NCI-H2227 (cell line): ENCODE measurements around the gene FOXO1.

Experiments used
- DNase-seq: peaks from one replicate; lab custom pipeline; 2025; ENCODE audit not compliant: unreplicated experiment; lab: John Stamatoyannopoulos, UW

FOXO1 gene

DNA sequence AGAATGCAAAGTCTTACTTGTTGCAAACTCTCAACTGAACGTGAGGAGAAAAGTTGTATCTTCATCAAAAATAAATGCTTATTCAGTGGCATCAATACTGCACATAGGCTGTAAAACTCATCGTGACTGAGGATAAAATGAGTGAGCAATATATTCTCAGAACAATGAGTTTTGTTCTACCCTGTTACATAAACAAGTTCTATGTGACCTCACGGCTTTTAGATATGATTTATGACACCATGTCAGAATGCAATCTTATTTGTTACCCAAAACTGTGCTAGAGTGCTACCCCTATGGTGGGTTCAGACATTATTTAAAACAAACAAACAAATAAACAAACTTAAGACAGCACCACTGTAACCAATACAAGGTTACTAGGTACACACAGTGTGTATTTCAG, 55.4 kb downstream of the FOXO1 start:
- DNase-seq = no peak

DNA sequence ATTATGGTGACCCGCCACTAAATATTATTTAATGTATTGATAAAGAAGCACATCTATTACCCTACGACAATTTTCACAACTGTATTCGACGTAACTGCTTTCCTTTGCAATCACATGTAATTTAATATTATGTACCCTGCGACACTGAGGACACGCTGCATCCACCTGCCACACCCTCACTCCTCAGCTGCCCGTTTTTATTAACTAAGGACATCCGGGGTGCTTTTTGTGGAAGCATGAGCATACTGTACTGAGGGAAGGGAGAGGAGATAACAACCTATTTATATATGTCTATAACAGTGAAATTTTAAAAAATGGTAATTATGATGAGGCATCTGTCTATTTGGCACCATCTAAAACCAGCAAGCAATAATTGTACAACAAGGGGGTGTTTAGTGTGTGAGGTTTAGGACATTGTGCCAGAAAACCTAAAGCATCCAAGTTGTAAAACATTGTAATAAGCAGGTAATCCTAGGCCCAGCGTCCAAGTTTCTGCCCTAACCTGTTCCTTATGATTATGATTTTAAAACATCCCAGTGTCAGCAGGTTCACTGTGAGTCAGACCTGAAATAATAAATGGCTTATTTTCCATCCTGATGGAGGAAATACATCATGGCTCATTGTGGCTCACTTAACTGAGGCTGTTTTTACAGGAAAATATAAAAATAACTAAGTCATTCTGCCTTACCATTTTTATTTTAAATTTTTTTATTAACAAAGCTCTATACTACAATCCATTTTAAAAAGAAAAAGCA, 56.3 kb downstream of the FOXO1 start:
- DNase-seq = no peak

DNA sequence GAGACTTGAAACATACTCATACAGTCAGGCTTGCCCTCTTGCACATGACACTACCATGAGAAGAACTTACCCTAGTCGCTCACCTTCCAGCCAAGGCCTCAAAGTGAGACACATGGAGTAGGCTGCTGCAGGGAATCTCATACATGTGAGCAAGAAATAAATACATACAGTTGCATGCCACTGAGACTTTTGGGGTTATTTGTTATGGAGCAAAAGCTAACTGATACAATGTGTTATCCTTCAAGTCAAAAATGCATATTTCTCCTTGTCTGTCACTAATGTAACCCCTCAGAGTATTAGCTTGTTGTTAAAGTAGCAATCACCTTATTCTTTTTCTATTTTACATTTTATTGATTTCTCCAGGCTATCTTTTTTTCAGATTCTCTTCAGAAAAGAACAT, 58.1 kb downstream of the FOXO1 start:
- DNase-seq = no peak

DNA sequence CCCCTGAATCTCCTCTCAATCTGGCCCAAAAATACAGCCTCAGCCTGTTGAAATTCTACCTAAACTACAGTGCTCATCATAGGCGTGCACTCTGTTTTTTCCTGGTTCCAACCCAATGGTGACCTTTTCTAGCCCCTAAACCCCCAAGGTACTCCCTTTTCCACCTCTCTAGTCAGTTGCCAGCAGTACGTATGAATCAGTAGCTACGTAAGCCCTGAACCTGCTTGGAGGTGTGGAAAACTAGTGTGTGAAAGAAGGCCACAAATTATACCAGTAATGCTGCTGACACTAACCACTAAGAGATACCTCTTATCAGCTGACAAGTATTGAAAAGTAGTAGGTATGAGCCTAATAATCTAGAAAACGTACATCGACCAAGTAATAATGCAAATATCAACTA, 60.9 kb downstream of the FOXO1 start:
- DNase-seq = no peak

DNA sequence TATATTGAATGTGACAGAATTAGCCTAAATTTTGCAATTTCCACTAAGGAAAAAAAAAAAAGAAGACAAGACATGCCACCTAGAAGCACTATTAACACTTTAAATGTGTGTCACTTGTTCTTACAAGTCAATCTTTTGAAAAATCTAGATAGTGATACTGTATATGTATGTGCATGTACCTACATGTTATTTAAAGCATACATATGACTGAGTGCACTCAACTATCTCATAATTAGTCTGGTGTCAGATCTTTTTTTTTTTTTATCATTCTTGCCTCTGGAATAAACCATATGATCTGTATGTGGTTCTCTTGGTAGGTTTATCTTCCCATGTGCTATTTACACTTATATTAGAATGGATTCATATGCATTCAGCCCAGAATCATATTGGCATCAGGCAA, 62.3 kb downstream of the FOXO1 start:
- DNase-seq = no peak

DNA sequence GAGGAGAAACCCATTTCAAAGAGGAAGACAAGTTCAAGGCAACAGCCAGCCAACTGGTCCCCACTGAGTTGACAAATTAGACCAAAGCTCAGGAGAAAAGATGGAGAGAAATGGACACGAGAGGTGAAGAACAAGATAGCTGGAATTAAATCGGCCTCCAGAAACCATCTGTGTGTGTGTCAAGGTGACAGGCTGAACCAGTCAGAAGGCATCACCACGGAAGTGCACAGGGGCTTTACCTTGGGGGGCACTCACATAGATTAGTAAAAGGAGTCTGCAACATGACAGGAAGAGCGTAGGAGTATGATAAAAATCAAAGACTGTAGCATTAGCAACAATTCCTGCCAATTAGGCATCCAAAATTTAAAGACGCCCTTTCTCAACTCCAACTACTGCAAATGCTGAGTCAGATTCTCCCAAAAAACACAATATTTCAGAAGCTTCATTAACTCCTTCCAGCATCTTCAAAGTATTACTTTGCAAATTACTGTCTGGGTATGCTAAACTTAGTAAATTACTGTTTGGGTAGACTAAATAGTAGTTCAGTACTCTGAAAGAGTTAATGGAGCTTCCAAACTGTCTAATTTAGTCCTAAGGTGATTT, 66.2 kb downstream of the FOXO1 start:
- no peak for DNase-seq

DNA sequence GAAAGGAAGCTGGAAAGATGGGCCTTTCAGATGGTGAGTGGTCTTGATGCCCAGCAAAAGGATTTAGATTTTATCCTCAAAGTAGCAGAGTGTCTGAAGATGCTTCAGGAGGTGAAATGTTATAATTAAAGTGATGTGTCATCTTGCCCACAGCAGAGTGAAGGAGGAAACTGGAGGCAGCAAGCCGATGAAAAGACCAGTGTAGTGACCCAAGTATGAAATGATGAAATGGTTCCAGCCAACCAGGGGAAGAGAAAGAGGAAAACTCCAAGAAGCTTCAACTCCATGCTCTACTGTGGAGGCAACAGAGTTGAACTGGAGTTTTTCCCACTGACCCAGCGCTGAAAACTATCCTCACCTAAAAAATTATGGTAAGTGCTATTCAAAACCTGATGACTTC, 66.7 kb downstream of the FOXO1 start:
- no peak for DNase-seq

DNA sequence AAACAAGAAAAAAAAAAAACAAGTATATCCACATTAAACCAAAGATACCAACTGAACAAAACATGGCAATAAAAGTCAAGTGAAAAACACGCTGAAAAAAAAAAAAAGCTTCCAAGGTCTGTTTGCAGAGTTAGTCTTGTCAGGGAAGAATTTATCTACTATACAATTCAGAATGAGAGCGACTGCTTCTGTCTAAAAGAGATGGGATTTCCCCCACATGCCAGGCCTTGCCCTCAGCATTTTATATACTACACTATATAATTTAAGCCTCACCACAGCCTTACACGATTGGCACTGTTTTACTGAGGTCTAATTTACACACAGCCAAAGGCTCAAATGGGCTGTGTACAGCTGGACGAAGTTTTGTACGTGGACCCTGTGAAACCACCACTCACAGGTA, 67.3 kb downstream of the FOXO1 start:
- no peak for DNase-seq

DNA sequence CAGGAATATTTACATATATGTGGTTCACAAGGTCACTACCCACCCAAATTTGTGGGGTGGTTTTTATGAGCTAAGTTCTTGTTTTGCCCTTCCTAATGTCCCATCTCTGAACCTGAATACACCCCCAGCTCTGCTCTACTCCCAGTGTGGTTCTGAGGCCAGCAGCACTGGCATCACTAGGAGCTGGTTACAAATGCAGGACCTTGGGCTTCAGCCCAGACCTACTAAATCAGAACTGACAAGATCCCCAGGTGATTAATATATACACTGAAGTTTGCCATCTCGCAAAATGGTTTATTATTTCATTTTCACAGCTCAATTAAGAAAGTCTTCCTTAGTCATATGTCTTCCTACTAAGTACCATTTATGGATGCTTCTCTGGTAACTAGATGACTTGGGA, 67.9 kb downstream of the FOXO1 start:
- DNase-seq = no peak

DNA sequence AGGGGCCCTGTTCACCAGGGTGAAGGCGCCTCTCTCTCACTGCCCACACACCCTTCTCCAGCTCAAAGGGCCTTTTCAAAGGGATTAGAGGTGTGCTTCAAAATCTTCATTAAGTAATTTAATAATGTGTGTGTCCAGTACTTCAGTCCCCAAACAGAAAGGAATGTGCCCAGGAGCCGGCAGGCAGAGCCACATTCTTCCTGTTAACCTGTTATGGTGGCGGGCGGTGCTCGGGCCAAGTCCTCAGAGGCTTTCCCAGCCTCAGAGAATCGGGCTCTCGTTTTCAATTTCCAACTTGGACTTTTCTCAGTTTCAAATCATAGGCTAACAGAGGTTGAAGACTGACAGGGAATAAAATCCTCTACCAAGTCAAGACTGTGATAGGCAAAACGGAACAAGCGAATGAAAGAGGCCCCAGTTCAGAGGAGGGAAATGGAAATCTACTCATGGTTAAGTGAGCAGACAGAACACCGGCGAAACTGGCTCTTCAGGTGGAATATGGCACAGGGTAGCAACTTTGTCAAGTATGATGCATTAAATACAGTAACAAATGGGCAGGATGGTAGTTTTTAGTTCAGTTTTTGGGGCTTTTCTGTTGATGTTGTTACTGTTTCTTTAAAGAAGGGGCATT, 68.6 kb downstream of the FOXO1 start:
- DNase-seq = no peak

DNA sequence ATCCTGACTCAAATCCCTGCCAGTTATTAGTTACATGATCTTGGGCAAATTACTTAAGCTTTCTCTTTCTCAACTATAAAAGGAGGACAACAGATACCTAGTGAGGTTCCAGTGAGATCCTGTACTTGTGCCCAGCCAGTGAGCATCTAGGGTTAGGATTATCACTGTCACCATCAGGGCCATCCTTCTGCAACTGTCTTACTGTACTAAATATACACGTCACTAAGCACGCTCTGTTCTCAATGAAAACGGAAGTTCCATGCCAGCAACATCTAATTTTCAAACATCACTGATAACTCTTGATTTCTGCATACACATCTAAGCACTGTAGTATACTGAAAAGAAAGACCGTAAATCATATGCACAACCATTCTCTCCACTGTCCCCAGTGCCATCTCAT, 70.0 kb downstream of the FOXO1 start:
- no peak for DNase-seq

DNA sequence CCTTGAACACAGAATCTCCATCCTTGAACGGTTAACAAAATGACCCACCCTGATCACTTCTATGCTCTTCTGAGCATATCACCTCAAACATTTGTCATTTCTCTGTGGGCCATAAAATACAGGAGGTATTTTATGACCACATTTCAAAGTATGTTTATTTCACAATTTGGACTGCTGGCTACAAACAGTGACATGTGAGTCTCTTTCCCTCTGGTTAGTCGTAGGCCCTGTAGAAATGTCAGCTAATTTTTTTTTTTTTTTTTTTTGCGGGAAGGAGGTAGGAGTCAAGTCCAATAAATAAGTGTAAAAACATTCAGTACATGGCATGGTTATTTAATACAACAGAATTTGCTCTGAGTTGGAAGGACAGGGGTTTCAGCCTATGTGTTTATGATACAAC, 70.7 kb downstream of the FOXO1 start:
- no peak for DNase-seq

DNA sequence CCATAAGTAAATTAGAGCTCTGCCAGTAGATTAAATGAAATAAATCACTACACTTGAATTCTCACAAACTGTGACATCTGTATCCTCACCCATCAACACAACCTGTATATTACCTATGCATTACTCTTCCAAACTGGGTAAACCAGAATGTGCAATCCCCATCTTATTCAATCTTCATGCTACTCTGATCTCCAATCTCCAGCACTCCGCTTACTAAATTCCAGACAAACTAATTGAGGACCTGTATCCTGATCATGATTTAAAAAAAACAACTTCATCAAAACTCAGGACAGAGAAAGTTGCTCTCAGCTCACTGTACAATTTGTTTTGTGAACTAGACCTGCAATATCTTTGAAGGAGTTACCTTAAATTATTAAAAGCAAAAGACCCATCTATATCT, 74.4 kb downstream of the FOXO1 start:
- no peak for DNase-seq

DNA sequence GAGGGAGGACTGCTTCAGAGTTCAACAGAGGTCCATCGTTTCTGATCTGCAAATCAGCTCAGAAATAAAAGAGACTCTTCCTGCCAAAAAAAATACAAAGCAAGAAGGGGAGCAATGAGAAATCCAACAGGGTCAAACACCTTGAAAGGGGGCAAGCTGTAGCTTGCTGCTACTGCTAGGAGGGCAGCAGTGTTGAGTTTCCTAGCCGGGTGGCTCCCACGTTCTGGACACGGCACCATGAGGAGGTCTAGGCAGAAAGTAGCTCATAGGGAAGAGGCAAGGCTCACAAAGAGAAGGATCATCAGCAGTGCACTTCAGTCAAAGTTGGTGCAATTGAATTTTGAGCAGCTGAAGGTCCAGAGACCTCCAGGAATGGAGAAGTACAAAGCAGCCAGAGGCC, 75.3 kb downstream of the FOXO1 start:
- DNase-seq = no peak

DNA sequence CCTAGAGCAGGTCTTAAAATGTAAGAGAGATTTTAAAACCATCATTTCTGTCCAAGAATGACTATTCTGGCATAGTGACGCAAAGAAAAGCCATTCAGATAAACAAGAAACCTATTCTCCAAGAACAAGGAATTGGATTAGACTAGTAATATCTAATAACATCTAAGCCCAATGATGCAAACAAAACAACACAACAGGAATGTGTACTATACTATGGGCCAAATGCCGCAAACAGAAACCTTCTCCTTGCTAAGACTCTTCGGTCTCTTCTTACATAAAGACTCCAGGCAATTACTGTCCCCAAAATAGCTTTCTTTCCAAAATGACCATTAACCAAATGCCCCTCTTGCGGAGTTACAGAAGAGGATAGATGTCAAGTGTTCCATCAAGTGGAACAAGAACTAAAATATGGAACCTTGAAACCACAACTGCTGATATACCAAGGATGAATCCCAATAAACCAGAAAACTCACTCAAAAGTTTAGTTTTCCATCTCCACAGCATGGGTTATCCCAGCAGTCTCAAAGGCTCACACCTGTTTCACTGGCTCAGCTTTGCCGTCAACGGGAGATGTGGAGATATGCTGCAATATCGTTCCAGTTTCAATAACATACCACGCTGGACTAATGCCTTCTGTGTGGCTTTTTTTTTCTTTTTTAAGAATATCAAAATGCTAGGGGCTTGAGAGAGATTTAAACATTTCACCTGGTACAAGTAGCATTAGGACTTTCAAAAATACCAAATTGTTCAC, 76.2 kb downstream of the FOXO1 start:
- DNase-seq = no peak

DNA sequence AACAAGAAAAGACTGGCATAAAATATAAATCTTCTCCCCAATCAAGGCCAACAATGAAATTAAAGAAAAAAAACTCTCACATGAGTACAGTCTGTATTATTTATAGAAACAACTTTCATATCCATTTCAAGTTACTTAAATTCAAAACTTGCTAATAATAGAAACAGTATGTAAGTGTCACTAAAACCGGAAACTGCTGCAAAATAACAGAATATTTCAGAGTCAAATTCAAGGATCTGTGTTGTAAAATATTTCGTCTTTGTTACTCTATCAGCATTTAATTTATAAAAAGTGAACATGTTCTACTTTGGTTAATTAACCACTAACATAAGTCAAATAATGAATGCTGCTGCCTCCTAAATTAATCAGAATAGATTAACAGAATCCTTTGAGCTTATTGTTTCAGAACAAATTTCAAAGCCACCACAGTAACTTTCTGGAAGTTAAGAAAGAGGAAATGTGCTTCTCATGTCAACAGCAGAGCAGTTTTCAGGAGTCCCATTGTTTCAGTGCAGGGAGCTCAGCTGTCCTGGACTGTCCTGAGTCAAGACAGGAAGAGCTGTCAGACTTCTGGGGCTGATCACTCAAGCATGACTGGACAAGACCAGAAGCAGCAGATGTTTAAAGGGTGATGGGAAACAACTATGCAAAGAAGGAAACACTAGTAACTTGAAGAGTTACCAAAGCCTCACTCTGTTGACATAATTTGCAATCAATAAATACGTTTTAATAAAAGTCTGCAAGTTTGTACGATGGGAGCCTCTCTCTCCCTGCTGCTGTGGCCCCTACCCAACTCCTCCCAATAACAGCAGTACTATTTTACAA, 76.9 kb downstream of the FOXO1 start:
- DNase-seq = no peak

DNA sequence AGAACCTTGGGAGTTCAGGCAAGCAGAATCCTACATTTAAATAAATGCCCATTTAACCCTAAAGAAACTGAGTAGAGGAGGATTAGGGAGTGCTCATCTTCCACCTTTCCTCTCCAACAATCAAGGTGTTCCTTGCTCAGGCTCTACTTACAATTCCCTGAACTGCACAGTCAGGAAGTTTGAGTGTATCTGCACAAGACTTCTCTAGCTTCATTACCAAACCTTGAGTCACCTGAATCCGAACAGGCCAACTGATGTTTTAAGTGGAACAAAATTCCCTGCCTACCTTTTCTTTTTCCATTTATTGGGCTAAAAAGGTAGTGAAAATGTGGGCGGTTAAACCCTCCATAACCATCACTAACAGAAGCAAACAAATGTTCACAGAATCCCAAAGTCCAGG, 78.3 kb downstream of the FOXO1 start:
- no peak for DNase-seq

DNA sequence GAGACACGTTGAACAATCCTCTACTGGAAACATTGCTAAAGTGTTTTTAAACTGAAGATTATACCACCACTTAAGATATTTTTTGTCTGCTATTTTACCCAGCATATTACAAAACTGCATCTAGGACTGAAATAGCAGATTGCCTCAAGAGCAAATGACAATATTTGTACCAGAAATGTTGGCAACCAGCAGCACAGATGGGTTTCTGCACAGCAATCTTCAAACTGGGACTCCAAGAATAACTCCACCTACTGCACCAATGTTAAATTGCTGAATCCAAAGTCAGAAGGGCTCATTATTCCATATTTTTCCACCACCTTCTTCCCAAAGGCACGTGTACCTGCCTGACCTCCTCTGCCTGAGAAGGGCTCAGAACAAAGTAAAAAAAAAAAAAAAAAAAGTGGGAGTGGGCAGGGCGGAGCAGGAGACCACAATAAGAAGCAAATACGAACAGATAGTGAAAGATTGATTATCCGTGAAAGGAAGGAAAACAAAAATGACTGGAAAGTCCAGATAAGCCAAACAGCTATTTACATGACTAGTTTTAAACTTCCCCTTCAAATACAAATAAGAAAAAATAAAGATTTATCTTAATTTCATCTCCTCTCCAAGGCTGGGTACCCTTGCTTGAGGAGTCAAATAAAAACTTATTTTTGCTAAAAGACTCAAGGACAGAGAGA, 79.4 kb downstream of the FOXO1 start:
- no peak for DNase-seq

DNA sequence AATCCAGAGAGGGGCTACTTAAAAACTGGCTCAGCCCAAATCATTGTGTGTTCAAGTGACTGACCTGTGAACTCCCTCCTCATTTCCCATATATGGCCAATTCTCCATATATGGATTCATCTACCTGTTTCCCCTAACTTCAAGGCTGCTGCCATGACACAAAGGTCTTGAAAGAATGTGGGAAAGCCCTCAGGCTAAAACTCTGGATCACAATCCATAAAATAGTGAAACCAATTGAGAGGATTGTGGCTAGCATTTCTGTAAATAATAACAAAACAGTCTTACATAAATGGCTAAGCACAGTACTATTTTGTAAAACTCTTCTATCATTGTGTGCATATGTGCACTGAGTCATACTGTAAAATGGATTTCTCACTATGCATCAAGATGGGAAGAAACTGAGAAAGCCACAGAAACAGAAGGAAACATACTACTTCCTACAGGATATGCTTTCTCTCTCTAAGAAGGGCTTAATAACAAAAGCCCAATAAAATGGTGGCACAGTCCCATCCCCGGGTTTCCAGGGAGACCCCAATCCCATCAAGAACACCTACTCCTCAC, 80.5 kb downstream of the FOXO1 start:
- no peak for DNase-seq

DNA sequence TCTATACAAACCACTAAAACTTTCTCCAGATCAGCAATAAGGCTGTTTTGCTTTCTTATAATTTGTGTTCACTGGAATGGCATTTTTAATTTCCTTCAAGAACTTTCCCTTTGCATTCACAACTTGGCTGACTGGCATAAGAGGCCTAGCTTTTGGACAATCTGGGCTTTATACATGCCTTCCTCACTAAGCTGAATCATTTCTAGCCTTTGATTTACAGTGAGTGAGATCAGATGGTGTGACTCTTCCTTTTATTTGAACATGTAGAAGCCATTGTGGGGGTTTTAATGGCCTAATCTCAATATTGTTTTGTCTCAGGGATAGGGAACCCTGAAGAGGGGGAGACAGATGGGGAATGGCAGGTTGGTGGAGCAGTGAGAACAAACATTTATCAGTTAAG, 82.7 kb downstream of the FOXO1 start:
- DNase-seq = no peak
